Measurements from ENCODE around the gene LIPC.

Gene LIPC

DNA sequence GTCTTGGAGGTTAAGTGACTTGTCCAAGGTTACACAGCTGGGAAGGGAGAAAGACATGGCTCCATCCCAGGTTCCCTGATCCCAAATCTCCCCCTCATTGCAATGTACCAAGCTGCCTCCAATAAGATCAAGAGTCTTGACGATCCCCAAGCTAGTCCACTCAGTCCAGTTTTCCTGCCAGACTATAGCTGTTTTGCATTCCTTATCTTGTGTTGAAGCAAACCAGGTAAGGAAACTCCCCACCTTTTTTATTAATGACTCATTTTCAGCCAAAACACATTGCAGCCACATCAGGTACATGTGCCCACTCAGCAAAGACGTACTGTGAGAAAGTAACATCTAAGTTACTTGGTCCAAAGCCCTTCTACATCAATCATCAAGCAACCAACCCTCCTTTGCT is 41.9 kb downstream of the LIPC start:
- no peak for DNase-seq (ENCODE audit: low read depth, low spot score)

DNA sequence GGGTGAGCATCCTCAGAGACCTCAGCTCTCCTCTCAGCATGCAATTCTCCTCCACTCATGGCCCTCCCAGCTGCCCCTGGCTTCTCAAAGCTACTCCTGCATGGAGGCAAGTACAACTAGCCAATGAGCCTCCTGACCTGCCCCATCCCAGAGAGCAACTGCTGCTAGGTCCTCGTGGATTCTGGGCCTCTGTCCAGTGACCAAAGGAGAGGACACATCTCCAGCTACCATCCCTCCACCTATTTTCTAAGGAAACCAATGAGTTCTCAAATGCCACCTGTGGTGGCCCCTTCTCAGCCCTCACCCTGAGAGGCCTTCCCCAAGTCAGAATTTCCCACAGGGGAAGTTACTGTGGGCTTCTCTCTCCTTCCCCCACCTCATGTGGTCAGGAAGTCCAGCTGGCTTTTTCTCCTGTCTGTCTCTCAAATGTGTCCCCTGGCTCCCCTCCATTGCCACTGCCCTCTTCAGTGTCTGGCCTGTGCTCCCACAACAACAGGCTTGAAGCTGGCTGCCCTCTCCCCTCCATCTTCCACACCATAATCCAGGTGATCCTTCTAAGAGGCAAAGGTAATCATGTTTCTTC is 43.0 kb downstream of the LIPC start:
- DNase-seq (ENCODE audit: low read depth, low spot score), result no peak

DNA sequence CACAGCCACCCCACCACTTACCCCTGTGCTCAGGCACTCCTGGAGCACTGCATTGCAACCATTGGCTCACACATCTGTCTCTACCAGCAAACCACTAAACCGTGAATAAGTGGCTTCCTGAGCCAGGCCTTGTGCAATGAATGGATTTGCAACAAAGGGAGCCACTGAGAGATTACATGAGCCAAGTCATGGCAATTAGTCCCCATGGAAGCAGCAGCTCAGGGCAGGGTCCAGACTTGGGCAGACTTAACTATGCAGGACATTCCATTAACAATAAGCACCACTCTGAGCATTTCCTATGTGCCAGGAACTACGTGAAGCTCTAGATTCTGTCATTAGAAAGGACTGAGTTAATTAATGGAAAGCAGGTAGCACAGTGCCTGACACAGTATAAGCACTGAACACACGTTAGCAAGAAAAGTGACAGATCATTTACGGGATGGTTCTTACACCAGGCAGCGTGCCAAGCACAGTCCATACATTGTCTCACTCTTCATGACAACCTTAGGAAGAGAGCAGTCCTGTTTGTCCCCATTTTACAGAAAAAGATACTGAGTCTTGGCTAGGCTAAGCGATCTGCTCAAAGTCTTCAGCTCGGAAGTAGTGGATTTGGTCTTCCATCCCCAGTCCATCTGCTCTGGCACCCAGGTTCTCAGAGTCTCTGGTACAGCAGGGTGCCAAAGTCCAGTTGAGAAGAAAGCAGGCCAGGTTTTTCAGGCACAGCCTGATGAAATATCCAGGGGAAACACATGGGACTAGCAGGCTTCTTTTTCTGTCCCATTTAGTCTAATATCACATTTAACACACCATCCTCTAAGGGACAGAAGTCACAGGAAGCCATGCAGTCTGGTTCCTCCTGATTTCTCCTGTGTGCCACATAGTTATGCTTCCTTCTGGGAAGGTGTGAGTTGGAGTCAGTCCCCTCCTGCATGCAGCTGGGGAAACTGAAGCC is 44.1 kb downstream of the LIPC start:
- DNase-seq (ENCODE audit: low read depth, low spot score), result no peak

DNA sequence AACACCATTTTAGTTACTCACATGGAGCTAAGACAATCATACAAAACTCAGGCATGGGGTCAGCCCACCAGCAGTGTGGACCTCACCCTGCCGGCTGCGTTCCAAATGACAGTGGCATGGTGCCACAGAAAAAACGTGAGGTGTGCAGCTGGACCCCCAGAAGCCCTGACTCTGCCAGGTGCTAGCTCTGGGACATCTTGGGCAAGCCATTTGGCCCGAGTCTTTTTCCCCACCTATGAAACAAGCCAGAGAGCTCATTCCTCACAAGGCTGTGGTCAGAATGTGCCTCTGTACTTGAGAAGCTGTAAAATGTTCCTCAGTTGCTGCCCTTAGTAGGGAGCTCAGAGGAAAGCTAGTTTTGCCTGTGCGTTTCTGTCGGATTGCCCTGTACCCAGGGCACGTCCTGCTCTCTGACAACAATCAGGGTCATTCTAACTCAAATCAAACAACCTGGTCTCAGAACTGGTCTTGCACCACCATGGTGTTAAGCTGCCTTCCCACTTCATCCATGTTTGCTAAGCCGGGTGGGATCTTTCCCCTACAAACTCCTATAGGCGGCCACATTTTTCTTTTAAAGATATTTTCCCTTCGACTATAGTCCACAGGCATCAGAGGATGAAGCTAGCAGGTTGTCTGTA is 44.9 kb downstream of the LIPC start:
- no peak for DNase-seq (ENCODE audit: low read depth, low spot score)

DNA sequence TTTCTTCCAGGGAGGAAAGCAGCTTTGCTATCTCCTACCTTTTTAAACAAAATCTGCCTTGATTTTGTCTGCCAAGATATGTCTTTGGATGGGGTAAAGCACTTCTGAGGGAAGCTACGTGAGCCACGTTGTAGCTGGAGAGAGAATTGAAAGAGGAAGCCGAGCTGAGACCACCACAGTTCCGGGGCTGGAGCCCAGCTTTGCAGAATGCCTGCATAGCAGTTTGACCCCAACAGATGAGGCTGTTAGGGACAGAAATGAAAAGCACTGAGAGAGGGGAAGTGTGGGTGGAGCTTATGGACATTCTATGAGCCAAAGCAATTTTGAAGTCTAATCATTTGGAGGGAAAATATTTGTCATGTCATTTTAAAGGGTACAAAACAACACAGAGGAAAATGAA is 45.4 kb downstream of the LIPC start:
- no peak for DNase-seq (ENCODE audit: low read depth, low spot score)

DNA sequence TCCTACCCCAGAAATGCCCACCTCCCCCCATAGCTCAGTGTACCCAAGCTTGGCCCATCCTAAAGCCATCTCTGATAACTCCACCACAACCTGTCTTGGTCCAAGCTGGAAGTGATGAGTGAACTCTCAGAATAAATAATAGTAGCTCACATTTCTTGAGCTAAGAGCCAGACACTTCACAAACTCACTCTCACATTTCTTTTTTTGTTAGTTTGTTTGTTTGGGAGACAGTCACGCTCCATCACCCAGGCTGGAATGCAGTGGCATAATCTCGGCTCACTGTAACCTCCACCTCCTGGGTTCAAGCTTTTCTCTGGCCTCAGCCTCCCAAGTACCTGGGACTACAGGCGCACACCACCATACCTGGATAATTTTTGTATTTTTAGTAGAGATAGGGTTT is 46.2 kb downstream of the LIPC start:
- no peak for DNase-seq (ENCODE audit: low read depth, low spot score)

DNA sequence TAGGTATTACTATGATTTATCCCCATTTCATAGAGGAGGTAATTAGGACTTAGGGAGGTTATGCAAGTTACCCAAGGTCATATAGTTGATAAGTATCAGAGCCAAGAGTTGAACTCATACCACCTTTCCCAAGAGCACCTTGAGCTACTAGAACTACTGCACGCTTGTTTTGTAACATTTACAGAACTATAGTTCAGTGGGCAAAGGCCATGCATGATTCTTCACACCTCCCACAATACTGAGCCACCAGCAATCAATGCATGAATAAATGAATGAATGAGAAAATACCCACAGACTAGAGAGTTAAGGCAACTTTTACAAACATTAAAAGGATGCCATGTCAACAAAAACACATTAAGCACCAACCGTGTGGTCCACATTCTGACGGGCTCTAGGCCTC is 46.8 kb downstream of the LIPC start:
- no peak for DNase-seq (ENCODE audit: low read depth, low spot score)

DNA sequence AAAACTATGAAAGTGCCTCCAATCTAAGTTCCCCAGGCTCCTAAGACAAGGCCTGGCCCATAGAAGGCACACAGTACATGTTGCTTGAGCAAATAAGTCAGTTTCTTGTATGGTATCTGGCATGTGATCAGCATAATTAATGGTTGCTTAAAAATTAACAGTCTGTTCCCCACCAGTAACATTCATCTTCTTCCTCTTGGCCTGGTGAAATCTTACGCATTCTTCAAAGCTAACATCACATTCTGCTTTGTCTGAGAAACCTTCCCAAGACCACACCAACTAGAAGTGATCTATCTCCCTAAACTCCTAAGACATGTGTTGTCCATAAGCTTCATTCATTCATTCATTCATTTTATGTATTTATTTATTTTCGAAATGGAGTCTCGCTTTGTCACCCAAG is 48.1 kb downstream of the LIPC start:
- no peak for DNase-seq (ENCODE audit: low read depth, low spot score)

DNA sequence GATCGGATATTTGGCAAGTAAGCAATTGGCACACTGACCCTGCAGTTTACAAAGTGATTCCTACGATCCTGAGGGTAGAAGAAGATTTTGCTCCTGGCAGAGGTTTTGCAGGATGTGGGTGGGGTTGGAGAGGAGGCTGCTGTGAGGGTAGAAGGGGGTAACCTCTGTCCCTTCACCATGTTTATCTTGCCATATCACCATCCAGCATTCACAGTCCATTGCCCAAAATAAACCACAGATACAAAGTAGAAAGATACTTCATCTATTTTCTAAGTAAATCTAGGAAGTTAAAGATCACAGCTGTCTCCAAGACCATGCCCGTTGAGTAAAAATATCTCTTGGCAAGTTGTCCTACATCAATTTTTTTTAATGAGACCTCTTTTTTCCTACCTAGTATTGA is 51.6 kb downstream of the LIPC start:
- no peak for DNase-seq (ENCODE audit: low read depth, low spot score)

DNA sequence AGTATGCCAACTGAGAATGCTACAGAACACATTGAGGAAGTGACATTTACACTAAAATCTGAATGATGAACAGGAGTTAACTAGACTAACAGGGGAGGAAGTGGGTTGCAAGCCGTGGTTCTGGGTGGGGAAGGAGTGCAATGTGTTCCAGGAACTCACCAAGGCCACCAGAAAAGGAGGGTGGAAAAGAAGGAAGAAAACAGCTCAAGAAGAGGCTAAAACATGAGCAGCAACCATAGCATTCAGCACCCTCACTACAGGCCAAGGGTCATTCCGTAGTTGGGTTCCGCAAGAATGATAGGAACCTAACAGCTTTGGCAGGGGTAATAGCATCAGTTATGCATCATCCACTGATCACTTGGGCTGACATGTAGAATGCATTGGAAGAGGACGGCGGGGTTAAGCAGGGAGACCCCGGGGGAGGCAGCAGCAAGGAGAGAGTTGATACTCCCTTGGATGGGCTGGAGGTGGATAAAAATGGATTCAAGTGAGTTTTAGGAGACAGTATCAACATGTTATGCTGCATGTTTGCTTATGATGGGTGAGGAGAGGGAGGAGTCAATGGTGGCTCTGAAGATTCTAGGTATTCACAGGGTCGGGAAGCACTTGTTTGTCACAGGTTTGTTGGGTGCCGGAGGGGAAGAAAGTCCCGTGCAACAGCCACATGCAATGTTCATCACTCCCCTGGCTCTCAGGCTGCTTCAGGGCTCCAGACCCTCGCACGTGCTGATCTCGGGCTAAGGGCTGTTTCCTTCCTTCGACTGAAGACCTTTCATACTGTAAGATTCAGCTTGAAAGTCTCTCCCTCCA is 53.2 kb downstream of the LIPC start:
- DNase-seq (ENCODE audit: low read depth, low spot score), result no peak

DNA sequence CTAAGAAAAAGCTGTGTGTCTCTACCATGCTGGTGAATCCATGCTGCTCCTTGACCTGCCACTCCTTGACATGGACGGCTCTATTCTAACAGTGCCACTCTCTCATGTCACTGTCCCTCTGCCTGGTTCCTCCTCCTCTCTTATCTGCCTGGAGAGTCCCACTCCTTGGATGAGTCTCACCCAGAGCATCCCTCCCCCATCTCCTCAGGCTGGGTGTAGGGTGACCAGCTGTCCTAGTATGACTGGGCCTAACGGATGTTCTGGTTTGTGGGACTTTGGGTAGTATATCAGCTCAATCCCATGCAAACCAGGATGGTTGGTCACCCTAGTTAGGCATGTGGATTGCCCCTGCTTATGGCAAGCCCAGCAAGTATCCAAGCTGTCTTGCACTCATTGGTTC is 54.3 kb downstream of the LIPC start:
- DNase-seq (ENCODE audit: low read depth, low spot score), result no peak

DNA sequence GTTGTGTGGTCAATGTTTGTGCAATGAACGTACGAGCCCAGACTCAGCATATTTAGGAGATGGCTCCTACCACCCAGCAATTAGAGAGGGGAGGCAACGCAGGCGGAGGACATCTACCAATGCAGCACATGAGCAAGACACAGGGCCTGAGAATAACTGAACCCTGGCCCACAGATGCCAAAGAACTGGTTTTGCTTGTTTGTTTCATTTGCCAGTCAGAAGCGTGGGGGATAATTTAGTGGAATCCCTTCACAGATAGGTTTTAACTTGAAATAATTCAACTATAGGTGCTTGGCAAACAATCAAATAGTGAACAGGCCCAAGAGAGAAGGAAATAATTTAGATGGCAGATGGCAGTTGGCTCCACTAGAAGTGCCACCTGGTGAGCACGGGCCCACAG is 54.8 kb downstream of the LIPC start:
- no peak for DNase-seq (ENCODE audit: low read depth, low spot score)

DNA sequence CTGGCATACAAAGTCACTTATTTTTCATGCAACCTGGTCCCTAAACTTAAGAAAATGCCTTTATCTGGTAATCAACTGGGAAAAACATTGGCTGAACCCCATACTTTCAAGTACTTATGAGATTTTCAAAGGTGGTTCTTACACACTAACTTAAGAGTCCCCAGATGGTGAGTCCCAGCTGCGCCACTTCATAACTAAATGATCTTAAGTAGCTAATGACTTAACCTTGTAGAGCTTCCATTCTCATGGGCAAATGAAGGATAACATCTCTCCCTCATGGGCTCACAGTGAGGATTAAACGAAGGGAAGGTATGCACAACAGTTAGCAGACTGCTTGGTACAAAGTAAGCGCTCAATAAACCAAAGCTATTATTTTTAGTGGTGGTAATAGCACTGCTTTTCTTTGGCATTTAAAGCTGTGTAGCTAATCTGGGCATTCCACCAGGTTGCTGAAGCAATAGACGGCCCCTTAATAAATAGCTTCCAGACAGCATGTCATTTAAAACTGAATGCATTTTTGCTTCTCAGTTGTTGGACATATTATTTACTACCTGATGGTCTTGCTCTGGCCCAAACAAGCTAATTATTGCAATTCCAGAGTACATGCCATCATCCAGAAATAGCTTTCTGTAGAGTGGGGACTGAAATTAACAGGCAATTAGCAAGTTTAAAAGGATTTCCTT is 55.4 kb downstream of the LIPC start:
- DNase-seq (ENCODE audit: low read depth, low spot score), result no peak

DNA sequence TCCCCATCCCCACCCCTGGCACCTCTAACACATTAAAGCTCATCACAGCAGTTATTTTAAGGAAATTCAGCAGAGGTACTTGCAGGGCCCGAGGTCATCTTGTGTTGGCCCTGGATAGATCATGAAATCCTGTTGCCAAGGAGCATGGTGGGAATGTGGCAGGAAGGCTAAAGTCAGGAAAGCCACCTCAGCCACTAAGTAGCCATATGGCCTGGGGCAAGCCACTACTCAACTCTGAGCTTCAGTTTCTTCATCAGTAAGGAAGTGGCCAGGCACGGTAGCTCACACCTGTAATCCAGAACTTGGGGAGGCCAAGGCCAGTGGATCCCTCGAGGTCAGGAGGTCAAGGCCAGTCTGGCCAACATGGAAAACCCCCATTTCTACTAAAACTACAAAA is 55.9 kb downstream of the LIPC start:
- DNase-seq (ENCODE audit: low read depth, low spot score), result no peak

DNA sequence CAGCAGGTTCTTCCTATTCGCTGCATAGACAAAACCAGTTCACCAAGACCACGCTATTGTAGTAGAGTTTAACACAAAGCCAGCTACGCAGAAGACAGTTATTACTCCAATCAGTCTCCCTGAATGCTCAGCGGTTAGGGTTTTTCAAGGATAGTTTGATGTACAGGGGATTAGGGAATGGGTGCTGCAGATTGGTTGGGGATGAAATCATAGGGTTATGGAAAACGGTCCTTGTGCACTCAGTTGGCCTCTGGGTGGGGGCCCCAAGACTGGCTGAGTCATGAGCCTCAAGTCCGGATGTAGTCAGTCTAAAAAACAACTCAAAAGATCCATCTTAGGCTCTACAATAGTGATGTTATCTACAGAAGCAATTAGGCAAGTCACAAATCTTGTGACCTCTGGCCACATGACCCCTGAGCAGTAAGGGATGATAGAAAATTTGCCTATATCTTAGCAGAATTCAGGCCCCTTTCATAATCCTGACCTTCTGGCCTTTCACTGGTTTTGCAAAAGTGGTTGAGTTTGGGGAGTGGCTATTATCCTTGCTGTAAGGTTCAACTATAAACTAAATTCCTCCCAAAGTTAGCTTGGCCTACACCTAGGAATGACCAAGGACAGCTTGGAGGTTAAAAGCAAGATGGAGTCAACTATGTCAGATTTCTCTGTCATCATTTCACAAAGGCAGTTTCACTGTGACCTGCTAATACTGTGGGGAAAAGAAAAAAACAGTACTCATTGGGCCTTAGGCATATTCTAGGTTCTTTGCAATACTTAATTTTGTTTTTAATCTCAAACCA is 57.7 kb downstream of the LIPC start:
- DNase-seq (ENCODE audit: low read depth, low spot score), result no peak

DNA sequence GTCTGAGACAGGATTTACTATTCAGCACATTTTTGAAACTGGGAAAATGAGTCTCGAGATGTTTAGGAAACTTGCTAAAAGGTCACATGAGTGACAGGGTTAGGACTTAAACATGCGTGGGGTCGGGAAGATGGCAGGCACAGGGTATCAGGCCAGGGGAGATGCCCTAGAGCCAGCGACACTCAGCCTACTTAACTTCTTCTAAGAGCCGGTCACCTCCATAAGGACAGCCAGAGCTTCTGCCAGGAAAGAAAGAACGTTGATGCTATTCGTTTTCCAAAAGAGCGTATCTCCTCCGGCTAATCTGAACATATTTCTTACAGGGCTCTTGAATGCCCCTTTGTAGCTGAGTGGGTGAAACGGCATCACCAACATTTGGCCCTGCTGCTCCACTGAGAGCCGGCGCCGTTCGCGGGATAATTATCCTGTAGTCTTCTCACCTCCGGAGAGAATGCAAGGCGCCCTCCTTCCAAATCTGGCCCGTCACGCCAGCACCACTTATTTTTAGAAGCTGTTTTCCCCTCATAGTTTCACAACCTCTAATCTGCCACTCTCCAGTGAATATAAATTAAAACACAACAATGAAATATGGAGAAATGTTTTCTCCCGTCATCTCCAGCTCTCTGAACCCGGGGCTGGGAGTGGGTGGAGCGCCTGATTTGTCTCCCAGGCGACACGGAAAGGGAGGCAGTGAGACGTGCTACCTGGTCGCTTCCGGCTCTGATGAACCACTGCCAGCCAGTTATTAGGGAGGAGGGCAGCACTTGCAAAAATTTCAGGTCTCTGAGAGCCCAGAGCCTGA is 58.5 kb downstream of the LIPC start:
- DNase-seq (ENCODE audit: low read depth, low spot score), result no peak

DNA sequence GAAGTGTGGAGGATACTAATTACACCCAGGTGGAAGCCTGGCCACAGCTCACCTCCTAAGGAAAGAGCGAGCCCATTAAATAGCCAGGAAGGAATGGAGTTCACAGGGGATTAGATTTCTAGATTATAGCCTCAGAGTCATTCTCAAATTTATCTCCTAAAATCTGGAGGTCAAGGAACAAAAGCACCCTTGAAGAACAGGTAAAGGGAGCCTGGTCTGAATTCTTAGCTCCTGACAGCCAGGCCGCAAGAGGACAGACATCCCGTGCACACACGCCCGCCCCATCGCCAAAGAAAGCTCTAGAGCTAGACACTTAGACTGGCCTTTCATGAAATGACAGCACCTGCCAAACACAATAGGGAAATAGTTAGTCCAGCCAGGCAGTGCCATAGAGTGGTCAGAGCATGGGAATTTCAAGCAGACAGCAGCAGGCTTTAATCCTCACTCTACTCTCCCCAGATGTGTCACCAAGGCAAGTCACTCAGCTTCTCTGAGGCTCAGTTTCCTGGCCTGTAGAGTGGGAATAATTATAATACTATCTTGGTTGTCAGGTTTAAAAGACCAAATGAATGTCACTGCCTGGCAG is 59.2 kb downstream of the LIPC start:
- DNase-seq (ENCODE audit: low read depth, low spot score), result no peak

DNA sequence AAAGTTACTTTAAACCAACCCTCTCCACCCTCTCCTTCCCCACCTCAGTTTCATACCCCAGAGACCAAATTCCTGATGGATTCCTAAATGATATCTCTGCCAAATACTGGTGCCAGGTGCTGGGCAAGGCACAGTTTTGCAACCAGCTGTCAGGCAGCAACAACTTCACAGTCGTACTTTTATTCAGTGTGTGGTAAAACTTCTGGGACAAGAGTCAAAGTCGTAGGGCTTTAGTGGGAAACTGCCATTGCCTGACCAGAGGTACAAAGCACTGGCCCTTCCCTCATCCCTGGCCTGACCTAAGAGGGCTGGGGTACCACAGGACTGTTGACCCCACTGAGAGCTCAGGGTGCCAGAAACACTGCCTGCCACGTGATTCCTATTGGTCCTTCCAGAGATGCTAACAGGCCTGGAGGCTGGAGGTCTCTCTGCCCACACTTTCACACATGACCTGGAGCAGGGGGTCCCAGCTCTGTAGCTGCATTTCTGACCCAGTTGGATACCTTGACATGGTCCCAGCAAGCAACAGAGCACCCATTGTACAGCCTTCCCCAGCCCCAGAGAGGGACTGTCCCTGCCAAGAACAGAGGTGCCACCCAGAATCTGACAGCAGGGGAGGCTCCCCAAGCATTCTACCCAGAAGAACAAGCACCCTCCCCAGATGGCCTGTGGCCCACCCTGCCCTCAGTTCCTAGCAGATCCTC is 59.9 kb downstream of the LIPC start:
- DNase-seq (ENCODE audit: low read depth, low spot score), result no peak
